Fibroblast of lung (primary cell): ENCODE results near the gene RBM38. TPM values are rescaled to one million over a fixed set of nuclear protein-coding genes. Genes with fewer than 3 reads are reported as not detected.
A peak's percentile ranks its signal among the peaks of the same experiment; 100 is the strongest.

Experiments used
- DNase-seq, 2 donors: peaks; one replicate each; pipeline versions ENCODE4 v3.0.0 to v3.0.0-alpha.2; 2010; ENCODE audit warnings: low read depth in 2 of 2
- H2AFZ ChIP-seq: 2 replicates; pipeline ENCODE4 v1.5.1; 2012; ENCODE audit warnings: low read length, control low read depth, inconsistent platforms
- H3K27ac ChIP-seq: 2 replicates; pipeline ENCODE4 v1.5.1; 2011; ENCODE audit warnings: low read length, control low read depth; ENCODE audit not compliant: insufficient read depth
- H3K27me3 ChIP-seq: 2 replicates; pipeline ENCODE4 v1.5.1; 2011; ENCODE audit warnings: mild to moderate bottlenecking, low read length; ENCODE audit not compliant: control insufficient read depth, insufficient read depth
- H3K36me3 ChIP-seq: 2 replicates; pipeline ENCODE4 v1.5.1; 2011; ENCODE audit warnings: low read length; ENCODE audit not compliant: control insufficient read depth, insufficient read depth
- H3K4me1 ChIP-seq: 2 replicates; pipeline ENCODE4 v1.5.1; 2011; ENCODE audit warnings: low read length; ENCODE audit not compliant: control insufficient read depth, insufficient read depth; ENCODE audit errors: extremely low read depth
- H3K4me2 ChIP-seq: 2 replicates; pipeline ENCODE4 v1.5.1; 2011; ENCODE audit warnings: low read length, control low read depth; ENCODE audit not compliant: insufficient read depth; ENCODE audit errors: extremely low read depth
- H3K4me3 ChIP-seq, 4 experiments: fragments of 200-600 bp in 1 of 4; sonication (generic) in 1 of 4; replicated peaks in 1 of 4; 2 replicates each; pipeline ENCODE4 v1.5.1; 2011 to 2016; ENCODE audit warnings: low read length in 4 of 4, low read depth in 3 of 4, mild to moderate bottlenecking in 3 of 4, control low read depth in 2 of 4, inconsistent platforms in 1 of 4, mixed read lengths in 1 of 4; ENCODE audit not compliant: insufficient read depth in 1 of 4; ENCODE audit errors: control extremely low read depth in 1 of 4
- H3K79me2 ChIP-seq: 2 replicates; pipeline ENCODE4 v1.5.1; 2012; ENCODE audit warnings: mild to moderate bottlenecking, low read length, inconsistent platforms; ENCODE audit not compliant: control insufficient read depth, insufficient read depth
- H3K9ac ChIP-seq: 2 replicates; pipeline ENCODE4 v1.5.1; 2011; ENCODE audit warnings: mild to moderate bottlenecking, low read length, control low read depth; ENCODE audit not compliant: insufficient read depth
- H3K9me3 ChIP-seq: 2 replicates; pipeline ENCODE4 v1.5.1; 2012; ENCODE audit warnings: low read depth, low read length; ENCODE audit not compliant: control insufficient read depth, insufficient read depth
- H4K20me1 ChIP-seq: 2 replicates; pipeline ENCODE4 v1.5.1; 2011; ENCODE audit warnings: low read length; ENCODE audit not compliant: control insufficient read depth, insufficient read depth; ENCODE audit errors: extremely low read depth
- CTCF ChIP-seq, 2 donors: IDR thresholded peaks in 1 of 2; conservative IDR thresholded peaks in 1 of 2; 1 replicate in 1 of 2; 2 replicates in 1 of 2; pipeline ENCODE4 v1.5.1; 2011 to 2012; ENCODE audit warnings: low read length in 2 of 2, control low read depth in 1 of 2, inconsistent platforms in 1 of 2, low read depth in 1 of 2, mild to moderate bottlenecking in 1 of 2
- EZH2 ChIP-seq: IDR thresholded peaks from 2 replicates; pipeline ENCODE4 v1.5.1; 2012; ENCODE audit warnings: low read length, control low read depth, mild to moderate bottlenecking; ENCODE audit errors: missing control alignments
- polyA plus RNA-seq, 2 donors: library from polyadenylated mRNA; depleted of rRNA in 1 of 2; stranded (reverse) in 1 of 2; unstranded in 1 of 2; fragments of >200 nt; gene quantifications; 2 replicates each; pipeline ENCODE4 v1.2.1, GENCODE V29; 2011 to 2012; ENCODE audit warnings: missing spikeins in 1 of 2
- total RNA-seq: library from RNA; depleted of rRNA; stranded (reverse); fragments of >200 nt; gene quantifications from 2 replicates; pipeline ENCODE4 v1.2.1, GENCODE V29; 2014

Gene RBM38
- total and polyA plus RNA-seq, 2 donors (not counting 1 experiment from before 2014, with no cell fraction given) = 3.9 to 7.9 TPM

GRCh38 chr20:57448764-57449354 is 57.7 kb downstream of the RBM38 start:
- no peak overlapping the region for H3K4me3 ChIP-seq
- H3K27ac ChIP-seq = no peak overlapping the region
- no peak overlapping the region for H2AFZ ChIP-seq
- H3K27me3 ChIP-seq = no peaks in the 10 kb centered on the region
- H3K4me1 ChIP-seq = no peaks in the 10 kb centered on the region
- DNase-seq = no peak
- TF ChIP-seq CTCF (conservative IDR thresholded peaks at IDR 0.05 in 1 of 2, IDR thresholded peaks at IDR 0.05 in 1 of 2; ENCODE audit: low read depth in 1 of 2, low read length in 2 of 2) (no peak), EZH2 (no peak)
- H3K4me2 ChIP-seq = no peak overlapping the region
- no peaks in the 10 kb centered on the region for H3K79me2 ChIP-seq
- H3K9ac ChIP-seq = no peak overlapping the region
- H3K36me3 ChIP-seq = no peaks in the 10 kb centered on the region
- H3K9me3 ChIP-seq = no peaks in the 10 kb centered on the region
- H4K20me1 ChIP-seq = no peaks in the 10 kb centered on the region

DNA sequence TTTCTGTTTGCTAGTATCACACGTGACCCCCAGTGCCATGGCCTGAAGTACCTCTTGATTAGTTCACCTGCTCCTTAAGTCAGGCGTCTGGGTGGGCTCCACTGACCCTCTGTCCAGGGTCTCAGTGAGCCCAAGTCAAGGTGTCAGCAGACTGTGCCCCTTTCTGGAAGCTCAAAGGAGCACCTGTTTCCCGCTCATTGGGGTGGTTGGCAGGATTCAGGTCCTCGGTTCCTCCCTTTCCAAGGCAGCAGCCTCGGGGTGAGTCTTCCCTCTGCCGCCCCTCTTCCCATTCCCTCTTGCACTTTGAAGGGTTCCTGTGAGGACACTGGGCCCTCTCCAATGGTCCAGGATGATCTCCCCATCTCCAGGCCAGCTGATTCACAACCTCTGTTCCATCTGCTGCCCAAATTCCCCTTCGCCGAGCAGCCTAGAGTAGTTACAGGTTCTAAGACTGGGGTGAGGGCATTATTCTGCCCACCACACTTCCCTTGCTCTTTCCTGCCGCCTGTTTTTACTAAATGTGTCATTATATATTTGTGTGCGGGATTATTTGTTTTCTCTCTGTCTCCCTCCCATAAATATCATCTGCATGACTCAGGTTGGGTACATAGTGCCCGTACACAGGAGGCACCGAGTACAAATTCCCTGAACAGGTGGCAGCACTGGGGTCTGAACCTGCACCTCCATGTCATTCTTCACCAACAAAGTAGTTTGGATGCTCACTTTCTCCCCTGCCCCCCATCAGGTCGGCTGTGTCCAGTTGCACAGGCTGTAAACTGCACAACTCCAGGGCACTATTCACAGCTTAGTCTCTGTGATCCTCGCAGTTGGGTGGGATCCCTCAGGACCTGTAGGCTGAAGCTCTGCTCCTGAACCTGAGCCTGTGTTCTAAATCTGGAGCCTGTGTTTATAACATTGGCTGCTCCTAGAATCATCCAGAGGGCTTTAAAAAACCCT is 58.5 kb downstream of the RBM38 start:
- TF ChIP-seq EZH2 (no peak), CTCF (conservative IDR thresholded peaks at IDR 0.05 in 1 of 2, IDR thresholded peaks at IDR 0.05 in 1 of 2; ENCODE audit: low read depth in 1 of 2, low read length in 2 of 2) (no peak)
- H3K27ac ChIP-seq = no peak overlapping the region
- H3K9me3 ChIP-seq = no peaks in the 10 kb centered on the region

DNA sequence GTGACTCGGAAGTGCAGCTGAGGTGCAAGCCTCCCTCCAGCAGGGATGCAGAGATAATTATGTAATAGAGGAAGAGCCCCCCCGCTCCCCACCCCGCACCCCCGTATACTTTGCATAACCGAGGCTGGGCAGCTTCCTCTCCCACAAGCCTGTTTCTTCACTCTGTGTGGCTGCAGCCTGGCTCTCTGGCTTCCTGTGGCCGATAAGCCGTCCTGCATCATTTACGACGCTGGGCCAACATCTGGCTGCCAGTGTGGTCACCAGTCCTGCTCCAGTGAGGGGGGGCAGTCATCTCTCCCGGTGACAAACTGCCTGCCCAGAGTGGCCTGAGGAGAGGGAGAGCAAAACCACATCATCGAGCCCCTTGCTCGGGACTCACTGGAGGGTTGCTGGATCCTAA is 59.2 kb downstream of the RBM38 start:
- H3K4me2 ChIP-seq = no peak overlapping the region
- DNase-seq = peak in 1 of 2 donors; percentile 7
- TF ChIP-seq CTCF (conservative IDR thresholded peaks at IDR 0.05 in 1 of 2, IDR thresholded peaks at IDR 0.05 in 1 of 2; ENCODE audit: low read depth in 1 of 2, low read length in 2 of 2) (no peak), EZH2 (no peak)

More for the DNA sequence above, 58.5 kb downstream of the RBM38 start:
- H3K79me2 ChIP-seq = no peaks in the 10 kb centered on the region
- no peaks in the 10 kb centered on the region for H3K36me3 ChIP-seq
- no peaks in the 10 kb centered on the region for H4K20me1 ChIP-seq
- H3K9ac ChIP-seq = no peak overlapping the region
- no peak overlapping the region for H2AFZ ChIP-seq
- H3K4me3 ChIP-seq = no peak overlapping the region
- no peak overlapping the region for H3K4me2 ChIP-seq
- no peaks in the 10 kb centered on the region for H3K4me1 ChIP-seq
- no peak for DNase-seq
- H3K27me3 ChIP-seq = no peaks in the 10 kb centered on the region

More for the DNA sequence above, 59.2 kb downstream of the RBM38 start:
- H2AFZ ChIP-seq = no peak overlapping the region
- H3K4me1 ChIP-seq = no peaks in the 10 kb centered on the region
- no peak overlapping the region for H3K27ac ChIP-seq
- H3K79me2 ChIP-seq = no peaks in the 10 kb centered on the region
- no peaks in the 10 kb centered on the region for H4K20me1 ChIP-seq
- H3K9ac ChIP-seq = no peak overlapping the region
- no peaks in the 10 kb centered on the region for H3K27me3 ChIP-seq
- no peaks in the 10 kb centered on the region for H3K36me3 ChIP-seq
- no peaks in the 10 kb centered on the region for H3K9me3 ChIP-seq
- H3K4me3 ChIP-seq = no peak overlapping the region
